Lower leg skin (tissue), 4 donors: ENCODE results near the gene RPRML. TPM values are rescaled to one million over a fixed set of nuclear protein-coding genes. Genes with fewer than 3 reads are reported as not detected.

Source experiments
- DNase-seq, 2 donors: peaks; one replicate each; pipeline ENCODE4 v3.0.0-alpha.2; 2019; ENCODE audit warnings: low spot score in 2 of 2
- H3K4me3 ChIP-seq: fragments of 200-600 bp; sonication (generic); 2 replicates; pipeline ENCODE4 v1.5.1; 2017; ENCODE audit warnings: mild to moderate bottlenecking, low read depth; ENCODE audit not compliant: poor library complexity, severe bottlenecking
- CTCF ChIP-seq, 3 donors: fragments of 450-650 bp; IDR thresholded peaks; one replicate each; pipeline ENCODE4 v1.5.1; 2016; ENCODE audit warnings: antibody characterized with exemption in 3 of 3, mild to moderate bottlenecking in 3 of 3, moderate library complexity in 2 of 3
- POLR2A ChIP-seq, 2 donors: fragments of 450-650 bp; IDR thresholded peaks; one replicate each; pipeline ENCODE4 v1.6.1; 2016 to 2017; ENCODE audit warnings: antibody characterized with exemption in 2 of 2, mild to moderate bottlenecking in 1 of 2, moderate library complexity in 1 of 2
- WGBS, 2 donors: methylation state at CpG; one replicate each; pipeline ENCODE4 v1.1.5; 2018; 5-methylcytosine and 5-hydroxymethylcytosine counted together
- intact Hi-C: fragments of 100-400 bp; cut with DNase I; formaldehyde crosslinking; loops from one replicate; pipeline ENCODE4 v1.15.0; 2023; ENCODE audit warnings: low total_unique reads
- total RNA-seq, 4 donors: library from RNA; depleted of rRNA; stranded (reverse); fragments of >200 nt; gene quantifications; one replicate each; pipeline ENCODE4 v1.1.0, GENCODE V29; 2016

Gene RPRML
- total RNA-seq, 4 donors from 2014 or later: 3.2 to 9.9 (median 6.1) TPM

GRCh38 chr17:46940692-46941404 is 38.2 kb downstream of the RPRML start:
- no peak for TF ChIP-seq POLR2A (IDR thresholded peaks at IDR 0.05)
- TF ChIP-seq CTCF (IDR thresholded peaks at IDR 0.05): peak in 1 of 3 donors; percentile 29
- intact Hi-C loops: loop anchor here (10.0 kb wide), 1 partner anchor 54 kb away; no protein-coding TSS in a partner anchor
- no peak overlapping the region for H3K4me3 ChIP-seq
- DNase-seq: peak; percentile 67 to 93
- WGBS, 2 donors: 37 to 50% methylated on average over 6 to 7 of the region's 7 CpGs

GRCh38 chr17:46935658-46936266 is 43.3 kb downstream of the RPRML start:
- TF ChIP-seq POLR2A (IDR thresholded peaks at IDR 0.05): no peak
- TF ChIP-seq CTCF (IDR thresholded peaks at IDR 0.05): no peak
- WGBS, 2 donors: 54 to 63% methylated on average over 7 of the region's 7 CpGs
- DNase-seq: no peak
- intact Hi-C loops: no loop called here
- no peak overlapping the region for H3K4me3 ChIP-seq

- WGBS, 2 donors: 85 to 89% methylated on average over 4 of the region's 4 CpGs
- no peak overlapping the region for H3K4me3 ChIP-seq
- no peak for DNase-seq
- intact Hi-C loops: no loop called here
- no peak for TF ChIP-seq CTCF (IDR thresholded peaks at IDR 0.05)
- no peak for TF ChIP-seq POLR2A (IDR thresholded peaks at IDR 0.05)
Measured at GRCh38 chr17:46931596-46931995, 47.5 kb downstream of the RPRML start.

GRCh38 chr17:46930051-46930450 is 49.0 kb downstream of the RPRML start:
- intact Hi-C loops: no loop called here
- TF ChIP-seq CTCF (IDR thresholded peaks at IDR 0.05) (no peak), POLR2A (IDR thresholded peaks at IDR 0.05) (no peak)

GRCh38 chr17:46929413-46929812 is 49.6 kb downstream of the RPRML start:
- H3K4me3 ChIP-seq: no peak overlapping the region
- no peak for DNase-seq
- no peak for TF ChIP-seq CTCF (IDR thresholded peaks at IDR 0.05)
- no peak for TF ChIP-seq POLR2A (IDR thresholded peaks at IDR 0.05)
- WGBS, 2 donors: 53 to 55% methylated on average over 6 of the region's 6 CpGs
- intact Hi-C loops: no loop called here

More at GRCh38 chr17:46930051-46930450, 49.0 kb downstream of the RPRML start:
- no peak overlapping the region for H3K4me3 ChIP-seq
- 86 to 91% methylated on average over 4 of the region's 4 CpGs for WGBS, 2 donors
- DNase-seq: no peak
